HepG2 (cell line): ENCODE measurements around the gene CFAP221. TPM values are rescaled to one million over a fixed set of nuclear protein-coding genes. Genes with fewer than 3 reads are reported as not detected.

Source experiments
- ATAC-seq: fragments of 200-7000 bp; cut with Tn5 transposase; 3 replicates; pipeline ENCODE4 v1.9.1; 2020; ENCODE audit warnings: mild to moderate bottlenecking, moderate library complexity
- BruUV-seq: library from RNA; stranded (reverse); fragments of 400-500 nt; replicated peaks from 2 replicates; lab custom pipeline; 2021; lab: Mats Ljungman, UMichigan
- CTCF ChIA-PET: fragments of 300-600 bp; formaldehyde crosslinking; extraction: SDS; loops from one replicate; lab custom pipeline; 2021; ENCODE audit warnings: low total read pairs, inconsistent platforms, low intra/inter-chr PET ratio; lab: Yijun Ruan, JAX
- POLR2A ChIA-PET: fragments of 350-600 bp; sonication (Branson Sonifier 250); formaldehyde crosslinking; loops from one replicate; lab custom pipeline; 2020; ENCODE audit warnings: antibody characterized with exemption, inconsistent platforms; lab: Yijun Ruan, JAX
- DNase-seq: peaks from one replicate; pipeline ENCODE4 v3.0.0-alpha.2; 2015; ENCODE audit warnings: low spot score
- FAIRE-seq: peaks from 3 replicates; lab custom pipeline; 2011; peaks lifted over from hg19 to GRCh38; lab: Jason Lieb, UNC
- H2AFZ ChIP-seq: one replicate; pipeline ENCODE4 v1.6.1; 2011; ENCODE audit warnings: low read length, inconsistent platforms
- H3K27ac ChIP-seq: fragments of 300-600 bp; 3 replicates; pipeline ENCODE4 v1.8.0; 2011; ENCODE audit warnings: mixed run types, mild to moderate bottlenecking, mixed read lengths, low read length, inconsistent platforms; ENCODE audit not compliant: insufficient read depth; ENCODE audit errors: extremely low read length
- H3K27me3 ChIP-seq, 2 experiments: fragments of 200-600 bp in 1 of 2; 2 replicates in 1 of 2; 3 replicates in 1 of 2; pipeline versions ENCODE4 v1.6.0 to v1.8.0; 2011; ENCODE audit warnings: low read length in 2 of 2, mild to moderate bottlenecking in 2 of 2, moderate library complexity in 2 of 2, inconsistent platforms in 1 of 2; ENCODE audit not compliant: insufficient read depth in 2 of 2, control insufficient read depth in 1 of 2
- H3K36me3 ChIP-seq, 2 experiments: fragments of 200-600 bp in 1 of 2; replicated peaks in 1 of 2; 2 replicates in 1 of 2; 3 replicates in 1 of 2; pipeline versions ENCODE4 v1.5.1 to v1.8.0; 2011; ENCODE audit warnings: low read length in 2 of 2, inconsistent platforms in 1 of 2; ENCODE audit not compliant: insufficient read depth in 2 of 2, control insufficient read depth in 1 of 2
- H3K4me1 ChIP-seq: 2 replicates; pipeline ENCODE4 v1.5.1; 2012; ENCODE audit warnings: low read length, inconsistent platforms; ENCODE audit not compliant: insufficient read depth
- H3K4me2 ChIP-seq: 2 replicates; pipeline ENCODE4 v1.6.0; 2011; ENCODE audit warnings: low read depth, low read length, inconsistent platforms
- H3K4me3 ChIP-seq, 3 experiments: fragments of 200-600 bp in 1 of 3; sonication (generic), shearing (Covaris generic) in 1 of 3; replicated peaks in 1 of 3; 2 replicates each; pipeline ENCODE4 v1.5.1; 2011 to 2016; ENCODE audit warnings: low read length in 3 of 3, inconsistent platforms in 2 of 3, low read depth in 2 of 3, mild to moderate bottlenecking in 2 of 3, control low read depth in 1 of 3, mixed read lengths in 1 of 3; ENCODE audit not compliant: insufficient read depth in 1 of 3
- H3K79me2 ChIP-seq: one replicate; pipeline ENCODE4 v1.6.1; 2011; ENCODE audit warnings: low read length, inconsistent platforms; ENCODE audit not compliant: insufficient read depth
- H3K9ac ChIP-seq: 2 replicates; pipeline ENCODE4 v1.6.0; 2011; ENCODE audit warnings: mild to moderate bottlenecking, low read depth, low read length, inconsistent platforms; ENCODE audit not compliant: insufficient read depth
- H3K9me3 ChIP-seq: 2 replicates; pipeline ENCODE4 v1.5.1; 2012; ENCODE audit warnings: mild to moderate bottlenecking, low read length
- H4K20me1 ChIP-seq: 2 replicates; pipeline ENCODE4 v1.6.0; 2011; ENCODE audit warnings: inconsistent platforms, mild to moderate bottlenecking, low read length, moderate library complexity; ENCODE audit not compliant: insufficient read depth
- FOXC1 ChIP-seq: sonication (generic); formaldehyde crosslinking; IDR thresholded peaks from 2 replicates; pipeline ENCODE4 v1.8.0; 2022; ENCODE audit warnings: mild to moderate bottlenecking, missing genetic modification reagents, borderline replicate concordance
- GABPA ChIP-seq, 2 experiments: IDR thresholded peaks; 2 replicates each; pipeline ENCODE4 v1.6.1; 2011 to 2016; ENCODE audit warnings: low read depth in 2 of 2, low read length in 1 of 2, missing biosample characterization in 1 of 2, missing genetic modification characterization in 1 of 2
- GTF2F1 ChIP-seq: fragments of 150-350 bp; IDR thresholded peaks from 2 replicates; pipeline ENCODE4 v1.6.1; 2014; ENCODE audit warnings: low read length
- ISL2 ChIP-seq: sonication (generic); formaldehyde crosslinking; IDR thresholded peaks from 2 replicates; pipeline ENCODE4 v1.5.0; 2020; ENCODE audit warnings: missing genetic modification reagents
- KMT2B ChIP-seq: IDR thresholded peaks from 2 replicates; pipeline ENCODE4 v1.6.1; 2016; ENCODE audit warnings: missing genetic modification reagents, missing compliant biosample characterization
- NFE2 ChIP-seq: sonication (generic); formaldehyde crosslinking; IDR thresholded peaks from 2 replicates; pipeline ENCODE4 v1.4.0; 2020; ENCODE audit warnings: missing genetic modification reagents
- PAX8 ChIP-seq: sonication (generic); formaldehyde crosslinking; IDR thresholded peaks from 2 replicates; pipeline ENCODE4 v1.8.0; 2022; ENCODE audit warnings: mild to moderate bottlenecking, missing genetic modification reagents, borderline replicate concordance
- SALL1 ChIP-seq: sonication (generic); formaldehyde crosslinking; IDR thresholded peaks from 2 replicates; pipeline ENCODE4 v1.8.0; 2022; ENCODE audit warnings: mild to moderate bottlenecking, missing genetic modification reagents
- XBP1 ChIP-seq: sonication (generic); formaldehyde crosslinking; IDR thresholded peaks from 2 replicates; pipeline ENCODE4 v1.5.0; 2020; ENCODE audit warnings: missing genetic modification reagents
- ZBTB20 ChIP-seq: sonication (generic); formaldehyde crosslinking; IDR thresholded peaks from 2 replicates; pipeline ENCODE4 v1.8.1; 2023; ENCODE audit warnings: missing genetic modification reagents, low read depth, mild to moderate bottlenecking, borderline replicate concordance
- ZMYM2 ChIP-seq: sonication (generic); formaldehyde crosslinking; IDR thresholded peaks from 2 replicates; pipeline ENCODE4 v1.8.0; 2022; ENCODE audit warnings: mild to moderate bottlenecking, missing genetic modification reagents
- ZNF382 ChIP-seq: sonication (generic); formaldehyde crosslinking; IDR thresholded peaks from 2 replicates; pipeline ENCODE4 v1.5.0; 2020; ENCODE audit warnings: missing genetic modification reagents, mild to moderate bottlenecking, borderline replicate concordance
- WGBS: methylation state at CpG from one replicate; pipeline ENCODE4 v1.1.6; 2017; ENCODE audit warnings: low lambda C conversion rate; 5-methylcytosine and 5-hydroxymethylcytosine counted together
- in situ Hi-C: cut with HindIII; loops from 2 replicates; pipeline ENCODE4 v1.10.0; 2017; ENCODE audit warnings: low pct_unique_long_range_greater_than_20kb; ENCODE audit not compliant: extremely low pct_ligation_motif_present
- intact Hi-C: fragments of 100-400 bp; cut with micrococcal nuclease; formaldehyde crosslinking; loops from one replicate; pipeline ENCODE4 v1.10.0; 2022; ENCODE audit not compliant: unreplicated experiment
- polyA plus RNA-seq, 8 experiments: library from polyadenylated mRNA; depleted of rRNA in 3 of 8; stranded (reverse) in 7 of 8; unstranded in 1 of 8; fragments of >200 nt; fragmentation: Illumina TruSeq in 4 of 8; extraction: Trizol in 4 of 8; gene quantifications; 2 replicates each; pipeline versions ENCODE4 v1.2.1 to v1.2.3, GENCODE V29; 2011 to 2016; ENCODE audit warnings: low read depth in 4 of 8, missing spikeins in 1 of 8, mixed read lengths in 1 of 8; ENCODE audit not compliant: insufficient read depth in 1 of 8
- total RNA-seq, 5 experiments: library from RNA; depleted of rRNA; stranded (reverse); fragments of >200 nt; fragmentation: Illumina TruSeq; extraction: Trizol; gene quantifications; 2 replicates each; pipeline ENCODE4 v1.2.3, GENCODE V29; 2016; ENCODE audit warnings: low read depth in 1 of 5
- TF ChIP-seq, protein P1 (sequence below): sonication (generic); formaldehyde crosslinking; IDR thresholded peaks from 2 replicates; pipeline ENCODE4 v1.4.0; 2020; ENCODE audit warnings: missing genetic modification reagents; ENCODE audit errors: not compliant biosample characterization
- TF ChIP-seq, protein P2 (sequence below): sonication (generic); formaldehyde crosslinking; conservative IDR thresholded peaks from 2 replicates; pipeline ENCODE4 v1.4.0; 2020; ENCODE audit warnings: missing genetic modification reagents

Gene CFAP221
- total and polyA plus RNA-seq, 2 of the 13 experiments (the other 11 are each of a cell fraction or from before 2014, with no cell fraction given): not detected

DNA sequence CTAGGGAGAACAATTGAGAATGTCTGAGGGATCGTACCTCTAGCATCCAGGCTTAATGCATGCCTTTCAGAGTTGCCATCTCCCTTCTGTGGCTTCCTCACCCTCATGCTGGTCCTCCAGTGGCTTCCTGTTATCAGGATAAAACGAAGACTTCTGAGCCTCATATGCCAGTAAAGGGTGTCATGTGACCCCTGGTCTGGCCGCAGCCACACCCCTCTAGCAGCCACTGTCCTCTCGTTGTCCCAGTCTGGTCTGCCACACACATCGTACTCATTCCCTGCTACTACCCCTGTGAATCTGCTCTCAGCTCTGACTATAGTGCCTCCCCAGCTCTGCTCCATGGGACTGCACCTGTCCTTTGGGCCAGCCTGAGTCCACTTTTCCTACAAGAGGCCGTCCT lies 72.2 kb downstream of the CFAP221 start:
- no peak overlapping the region for H3K4me3 ChIP-seq
- BruUV-seq: no TSS peak
- peaks cover 20% of the 10 kb centered on the region for H3K9me3 ChIP-seq
- H3K4me2 ChIP-seq: no peak overlapping the region
- H3K27ac ChIP-seq: no peak overlapping the region
- in situ Hi-C loops (no loop called here), intact Hi-C loops (no loop called here)
- DNase-seq (no peak), ATAC-seq (no peak; the same call in 2 of the 3 replicates), FAIRE-seq (no peak)
- ChIA-PET POLR2A (no interaction called here), CTCF (no interaction called here)
- TF ChIP-seq KMT2B (CRISPR knock-in tag) (no peak), ZMYM2 (CRISPR knock-in tag) (no peak), ZNF382 (CRISPR knock-in tag) (no peak), FOXC1 (CRISPR knock-in tag) (no peak), GTF2F1 (no peak), SALL1 (CRISPR knock-in tag) (no peak), XBP1 (CRISPR knock-in tag) (no peak), NFE2 (no peak), GABPA (IDR thresholded peaks at IDR 0.05; ENCODE audit: low read depth, low read length) (no peak), GABPA (CRISPR knock-in tag; IDR thresholded peaks at IDR 0.05; ENCODE audit: low read depth) (no peak), PAX8 (CRISPR knock-in tag) (no peak), ZBTB20 (CRISPR knock-in tag) (no peak), ISL2 (no peak)
- TF ChIP-seq, protein P1, sequence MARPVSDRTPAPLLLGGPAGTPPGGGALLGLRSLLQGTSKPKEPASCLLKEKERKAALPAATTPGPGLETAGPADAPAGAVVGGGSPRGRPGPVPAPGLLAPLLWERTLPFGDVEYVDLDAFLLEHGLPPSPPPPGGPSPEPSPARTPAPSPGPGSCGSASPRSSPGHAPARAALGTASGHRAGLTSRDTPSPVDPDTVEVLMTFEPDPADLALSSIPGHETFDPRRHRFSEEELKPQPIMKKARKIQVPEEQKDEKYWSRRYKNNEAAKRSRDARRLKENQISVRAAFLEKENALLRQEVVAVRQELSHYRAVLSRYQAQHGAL (CRISPR knock-in tag): no peak
- TF ChIP-seq, protein P2, sequence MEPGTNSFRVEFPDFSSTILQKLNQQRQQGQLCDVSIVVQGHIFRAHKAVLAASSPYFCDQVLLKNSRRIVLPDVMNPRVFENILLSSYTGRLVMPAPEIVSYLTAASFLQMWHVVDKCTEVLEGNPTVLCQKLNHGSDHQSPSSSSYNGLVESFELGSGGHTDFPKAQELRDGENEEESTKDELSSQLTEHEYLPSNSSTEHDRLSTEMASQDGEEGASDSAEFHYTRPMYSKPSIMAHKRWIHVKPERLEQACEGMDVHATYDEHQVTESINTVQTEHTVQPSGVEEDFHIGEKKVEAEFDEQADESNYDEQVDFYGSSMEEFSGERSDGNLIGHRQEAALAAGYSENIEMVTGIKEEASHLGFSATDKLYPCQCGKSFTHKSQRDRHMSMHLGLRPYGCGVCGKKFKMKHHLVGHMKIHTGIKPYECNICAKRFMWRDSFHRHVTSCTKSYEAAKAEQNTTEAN (CRISPR knock-in tag): no peak
- H3K4me1 ChIP-seq: peaks cover 11% of the 10 kb centered on the region
- H3K9ac ChIP-seq: no peak overlapping the region
- H3K79me2 ChIP-seq: no peaks in the 10 kb centered on the region
- H4K20me1 ChIP-seq: no peaks in the 10 kb centered on the region
- WGBS: 20% methylated on average over 6 of the region's 6 CpGs
- no peak overlapping the region for H2AFZ ChIP-seq
- no peaks in the 10 kb centered on the region for H3K36me3 ChIP-seq
- no peaks in the 10 kb centered on the region; a peak in 1 of 5 replicates for H3K27me3 ChIP-seq
